GM10248 (cell line): Measurements from ENCODE around the gene ARID5B.

Source experiments
- CTCF ChIA-PET: fragments of 300-600 bp; sonication (Branson Sonifier 250); formaldehyde crosslinking; extraction: SDS; loops from one replicate; lab custom pipeline; 2021; ENCODE audit warnings: antibody characterized with exemption; lab: Yijun Ruan, JAX
- POLR2A ChIA-PET: fragments of 350-650 bp; sonication (Branson Sonifier 250); formaldehyde crosslinking; extraction: SDS; loops from one replicate; lab custom pipeline; 2020; ENCODE audit warnings: antibody characterized with exemption; lab: Yijun Ruan, JAX
- DNase-seq: peaks from one replicate; pipeline ENCODE4 v3.0.0; 2012; ENCODE audit errors: extremely low spot score
- TF ChIP-seq, protein P1 (sequence below): IDR thresholded peaks from 2 replicates; pipeline ENCODE4 v1.5.1; 2012; ENCODE audit warnings: mild to moderate bottlenecking, low read depth; ENCODE audit errors: extremely low read depth, missing control alignments, control extremely low read depth

ARID5B gene

DNA sequence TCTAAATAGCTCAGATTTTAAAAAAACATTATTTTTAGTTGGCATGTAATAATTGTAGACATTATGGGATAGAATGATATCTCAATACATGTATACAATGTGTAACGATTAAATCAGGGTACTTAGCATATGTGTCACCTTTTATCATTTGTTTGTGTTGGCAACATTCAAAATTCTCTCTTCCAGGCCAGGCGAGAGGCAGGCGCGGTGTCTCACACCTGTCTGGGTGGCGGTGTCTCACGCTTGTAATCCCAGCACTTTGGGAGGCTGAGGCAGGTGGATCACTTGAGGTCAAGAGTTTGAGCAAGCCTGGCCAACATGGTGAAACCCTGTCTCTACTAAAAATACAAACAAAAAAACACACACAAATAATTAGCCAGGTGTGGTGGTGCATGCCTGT, 215.4 kb downstream of the ARID5B start:
- ChIA-PET CTCF (interaction anchor here (1.0 kb wide), 1 partner anchor 11 kb away, joined by 4 read pairs; no protein-coding TSS in a partner anchor), POLR2A (no interaction called here)
- no peak for DNase-seq
- TF ChIP-seq, protein P1, sequence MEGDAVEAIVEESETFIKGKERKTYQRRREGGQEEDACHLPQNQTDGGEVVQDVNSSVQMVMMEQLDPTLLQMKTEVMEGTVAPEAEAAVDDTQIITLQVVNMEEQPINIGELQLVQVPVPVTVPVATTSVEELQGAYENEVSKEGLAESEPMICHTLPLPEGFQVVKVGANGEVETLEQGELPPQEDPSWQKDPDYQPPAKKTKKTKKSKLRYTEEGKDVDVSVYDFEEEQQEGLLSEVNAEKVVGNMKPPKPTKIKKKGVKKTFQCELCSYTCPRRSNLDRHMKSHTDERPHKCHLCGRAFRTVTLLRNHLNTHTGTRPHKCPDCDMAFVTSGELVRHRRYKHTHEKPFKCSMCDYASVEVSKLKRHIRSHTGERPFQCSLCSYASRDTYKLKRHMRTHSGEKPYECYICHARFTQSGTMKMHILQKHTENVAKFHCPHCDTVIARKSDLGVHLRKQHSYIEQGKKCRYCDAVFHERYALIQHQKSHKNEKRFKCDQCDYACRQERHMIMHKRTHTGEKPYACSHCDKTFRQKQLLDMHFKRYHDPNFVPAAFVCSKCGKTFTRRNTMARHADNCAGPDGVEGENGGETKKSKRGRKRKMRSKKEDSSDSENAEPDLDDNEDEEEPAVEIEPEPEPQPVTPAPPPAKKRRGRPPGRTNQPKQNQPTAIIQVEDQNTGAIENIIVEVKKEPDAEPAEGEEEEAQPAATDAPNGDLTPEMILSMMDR = no peak

DNA sequence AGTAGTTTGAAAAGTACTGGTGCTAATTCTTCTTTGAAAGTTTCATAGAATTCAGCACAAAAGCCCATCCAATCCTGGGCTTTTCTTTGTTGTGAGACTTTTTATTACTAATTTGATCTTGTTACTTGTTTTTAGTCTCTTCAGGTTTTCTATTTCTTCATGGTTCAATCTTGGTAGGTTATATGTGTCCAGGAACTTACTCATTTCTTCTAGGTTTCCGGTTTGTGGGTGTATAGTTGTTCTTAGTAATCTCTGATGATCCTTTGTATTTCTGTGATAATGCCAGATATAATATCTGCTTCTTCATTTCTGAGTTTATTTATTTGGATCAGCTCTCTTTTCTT, 219.7 kb downstream of the ARID5B start:
- POLR2A ChIA-PET = no interaction called here
- TF ChIP-seq, protein P1 = no peak
- CTCF ChIA-PET = no interaction called here
- DNase-seq = no peak

DNA sequence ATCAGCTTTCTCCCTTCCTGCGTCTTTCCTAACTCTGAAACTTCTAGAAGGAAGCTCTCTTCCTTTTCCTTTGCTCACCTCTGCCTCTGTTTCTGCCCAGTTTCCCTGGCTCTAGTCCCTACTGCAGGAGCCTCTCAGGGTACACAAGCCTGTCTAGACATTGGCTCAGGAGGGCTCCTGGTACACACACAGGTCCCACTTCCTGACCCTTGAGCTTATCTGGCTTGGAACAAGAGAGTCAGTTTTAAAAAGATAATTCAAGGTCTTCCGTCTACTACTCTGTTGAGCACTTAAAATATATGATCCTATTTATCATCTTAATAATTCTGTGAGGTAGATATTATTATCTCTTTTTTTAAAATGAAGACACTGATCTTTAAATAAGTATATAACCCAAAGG, 226.5 kb downstream of the ARID5B start:
- DNase-seq = no peak
- CTCF ChIA-PET = interaction anchor here (1.1 to 1.6 kb wide), 3 partner anchors 12 to 21 kb away, joined by 3 to 4 read pairs (median 3); no protein-coding TSS in a partner anchor
- TF ChIP-seq, protein P1 = no peak
- POLR2A ChIA-PET = no interaction called here

DNA sequence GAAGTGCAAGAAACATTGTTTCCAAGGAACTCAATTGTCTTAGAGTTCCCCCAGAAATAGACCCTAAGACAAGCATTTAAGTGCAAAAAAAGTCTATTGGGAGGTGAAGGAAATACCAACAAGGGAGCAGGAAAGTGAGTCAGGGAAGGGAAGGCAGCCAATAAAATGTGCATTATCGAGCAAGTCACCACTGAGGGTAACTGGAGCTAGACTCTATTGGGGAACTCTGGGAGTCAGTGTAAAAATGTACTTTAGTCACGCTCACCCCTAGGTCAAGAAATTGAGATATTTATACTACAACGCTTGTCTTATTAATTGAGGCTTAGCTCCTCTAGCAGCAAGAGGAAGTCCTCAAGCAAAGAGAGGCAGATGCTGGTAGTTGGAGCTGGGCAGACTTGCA, 229.4 kb downstream of the ARID5B start:
- TF ChIP-seq, protein P1 = no peak
- POLR2A ChIA-PET = no interaction called here
- CTCF ChIA-PET = interaction anchor here (1.0 kb wide), 1 partner anchor 8 kb away, joined by 3 read pairs; no protein-coding TSS in a partner anchor
- no peak for DNase-seq

DNA sequence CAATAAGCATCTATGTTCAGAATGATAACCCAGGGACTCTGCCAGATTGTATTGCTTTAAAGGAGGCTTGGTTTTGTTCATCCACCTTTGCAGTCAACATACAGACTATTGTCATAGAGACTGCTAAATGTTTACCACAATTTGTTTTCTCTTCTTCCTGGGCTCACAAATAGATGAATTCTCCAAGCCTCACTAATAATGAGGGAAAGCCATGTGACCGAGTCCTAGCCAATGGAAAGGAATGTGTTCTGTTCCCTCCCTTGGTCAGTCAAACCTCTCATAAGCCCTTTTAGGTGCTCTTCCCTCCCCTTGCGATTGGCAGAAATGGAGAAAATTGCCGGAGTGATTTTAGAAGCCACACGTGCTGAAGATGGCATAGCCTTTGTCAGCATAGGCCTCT, 230.2 kb downstream of the ARID5B start:
- TF ChIP-seq, protein P1 = no peak
- CTCF ChIA-PET = interaction anchor here (1.0 kb wide), 1 partner anchor 9 kb away, joined by 3 read pairs; no protein-coding TSS in a partner anchor
- POLR2A ChIA-PET = no interaction called here
- DNase-seq = no peak

DNA sequence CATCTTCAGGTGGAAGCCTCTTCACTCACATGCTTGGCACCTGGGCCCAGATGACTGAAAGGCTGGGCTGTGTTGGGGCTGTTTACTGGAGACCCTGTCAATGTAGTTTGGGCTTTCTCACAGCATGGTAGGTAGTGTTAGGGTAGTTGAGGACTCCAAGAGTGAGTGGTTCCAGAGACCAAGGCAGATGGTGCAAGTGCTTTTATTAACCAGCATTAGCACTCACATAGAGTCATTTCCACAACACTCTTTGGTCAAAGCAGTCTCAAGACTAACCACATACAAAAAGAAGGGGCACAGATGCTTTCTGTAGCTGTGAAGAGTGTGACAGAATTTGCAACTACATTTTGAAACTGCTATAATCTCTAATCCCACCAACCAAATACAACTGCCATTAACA, 232.1 kb downstream of the ARID5B start:
- TF ChIP-seq, protein P1 = no peak
- POLR2A ChIA-PET = no interaction called here
- CTCF ChIA-PET = no interaction called here
- peak; percentile 16 for DNase-seq
